KOPT-K1 (cell line): ENCODE measurements around the gene ITGB5.

Source experiments
- H3K27ac ChIP-seq: fragments of 200-600 bp; sonication (generic); 2 replicates; pipeline ENCODE4 v1.5.1; 2016; ENCODE audit warnings: antibody characterized with exemption, mild to moderate bottlenecking, low read depth, low read length; ENCODE audit not compliant: poor library complexity, severe bottlenecking
- H3K36me3 ChIP-seq: fragments of 200-600 bp; sonication (generic); 2 replicates; pipeline ENCODE4 v1.5.1; 2017; ENCODE audit warnings: antibody characterized with exemption, mild to moderate bottlenecking, low read length, moderate library complexity; ENCODE audit not compliant: insufficient read depth
- H3K9me3 ChIP-seq: fragments of 200-600 bp; sonication (generic); 2 replicates; pipeline ENCODE4 v1.5.1; 2017; ENCODE audit warnings: antibody characterized with exemption, low read length, mild to moderate bottlenecking; ENCODE audit not compliant: insufficient read depth, poor library complexity, severe bottlenecking

ITGB5 gene

GRCh38 chr3:124883766-124884473 lies 3.2 kb downstream of the ITGB5 start:
- Histone ChIP-seq H3K27ac (no peak overlapping the region), H3K9me3 (no peaks in the 10 kb centered on the region), H3K36me3 (no peaks in the 10 kb centered on the region)

GRCh38 chr3:124882816-124883747 lies 4.1 kb downstream of the ITGB5 start:
- no peak overlapping the region for H3K27ac ChIP-seq
- H3K36me3 ChIP-seq: no peaks in the 10 kb centered on the region
- H3K9me3 ChIP-seq: no peaks in the 10 kb centered on the region

GRCh38 chr3:124881976-124882697 lies 5.0 kb downstream of the ITGB5 start:
- Histone ChIP-seq H3K36me3 (no peaks in the 10 kb centered on the region), H3K9me3 (no peaks in the 10 kb centered on the region), H3K27ac (no peak overlapping the region)

GRCh38 chr3:124879337-124879680 lies 7.9 kb downstream of the ITGB5 start:
- no peaks in the 10 kb centered on the region for H3K9me3 ChIP-seq
- no peaks in the 10 kb centered on the region for H3K36me3 ChIP-seq
- no peak overlapping the region for H3K27ac ChIP-seq

GRCh38 chr3:124878561-124879336 lies 8.4 kb downstream of the ITGB5 start:
- Histone ChIP-seq H3K27ac (no peak overlapping the region), H3K9me3 (no peaks in the 10 kb centered on the region), H3K36me3 (no peaks in the 10 kb centered on the region)

GRCh38 chr3:124877674-124878073 lies 9.5 kb downstream of the ITGB5 start:
- Histone ChIP-seq H3K27ac (no peak overlapping the region), H3K36me3 (no peaks in the 10 kb centered on the region), H3K9me3 (no peaks in the 10 kb centered on the region)

GRCh38 chr3:124876401-124876878 lies 10.7 kb downstream of the ITGB5 start:
- Histone ChIP-seq H3K9me3 (no peaks in the 10 kb centered on the region), H3K27ac (no peak overlapping the region), H3K36me3 (no peaks in the 10 kb centered on the region)

GRCh38 chr3:124873226-124873625 lies 13.9 kb downstream of the ITGB5 start:
- H3K27ac ChIP-seq: no peak overlapping the region
- H3K9me3 ChIP-seq: no peaks in the 10 kb centered on the region
- H3K36me3 ChIP-seq: no peaks in the 10 kb centered on the region

GRCh38 chr3:124867511-124867910 lies 19.7 kb downstream of the ITGB5 start:
- Histone ChIP-seq H3K9me3 (no peaks in the 10 kb centered on the region), H3K36me3 (no peaks in the 10 kb centered on the region), H3K27ac (no peak overlapping the region)

- H3K9me3 ChIP-seq: no peaks in the 10 kb centered on the region
- H3K27ac ChIP-seq: no peak overlapping the region
- no peaks in the 10 kb centered on the region for H3K36me3 ChIP-seq
Measured at GRCh38 chr3:124862006-124862405, 25.2 kb downstream of the ITGB5 start.

GRCh38 chr3:124861041-124861440 lies 26.1 kb downstream of the ITGB5 start:
- Histone ChIP-seq H3K9me3 (no peaks in the 10 kb centered on the region), H3K36me3 (no peaks in the 10 kb centered on the region), H3K27ac (no peak overlapping the region)

- no peak overlapping the region for H3K27ac ChIP-seq
- no peaks in the 10 kb centered on the region for H3K9me3 ChIP-seq
- no peaks in the 10 kb centered on the region for H3K36me3 ChIP-seq
Measured at GRCh38 chr3:124860599-124860998, 26.6 kb downstream of the ITGB5 start.

GRCh38 chr3:124859025-124859424 lies 28.1 kb downstream of the ITGB5 start:
- H3K9me3 ChIP-seq: no peaks in the 10 kb centered on the region
- no peak overlapping the region for H3K27ac ChIP-seq
- H3K36me3 ChIP-seq: no peaks in the 10 kb centered on the region

- Histone ChIP-seq H3K27ac (no peak overlapping the region), H3K36me3 (no peaks in the 10 kb centered on the region), H3K9me3 (no peaks in the 10 kb centered on the region)
Measured at GRCh38 chr3:124858275-124858674, 28.9 kb downstream of the ITGB5 start.
